HG02798 (cell line): ENCODE data around the gene SMG5.

Experiments used
- ATAC-seq: cut with Tn5 transposase; IDR thresholded peaks from one replicate; pipeline ENCODE4 v1.9.1; 2021; ENCODE audit warnings: mild to moderate bottlenecking; ENCODE audit not compliant: unreplicated experiment, poor library complexity

The SMG5 gene

DNA sequence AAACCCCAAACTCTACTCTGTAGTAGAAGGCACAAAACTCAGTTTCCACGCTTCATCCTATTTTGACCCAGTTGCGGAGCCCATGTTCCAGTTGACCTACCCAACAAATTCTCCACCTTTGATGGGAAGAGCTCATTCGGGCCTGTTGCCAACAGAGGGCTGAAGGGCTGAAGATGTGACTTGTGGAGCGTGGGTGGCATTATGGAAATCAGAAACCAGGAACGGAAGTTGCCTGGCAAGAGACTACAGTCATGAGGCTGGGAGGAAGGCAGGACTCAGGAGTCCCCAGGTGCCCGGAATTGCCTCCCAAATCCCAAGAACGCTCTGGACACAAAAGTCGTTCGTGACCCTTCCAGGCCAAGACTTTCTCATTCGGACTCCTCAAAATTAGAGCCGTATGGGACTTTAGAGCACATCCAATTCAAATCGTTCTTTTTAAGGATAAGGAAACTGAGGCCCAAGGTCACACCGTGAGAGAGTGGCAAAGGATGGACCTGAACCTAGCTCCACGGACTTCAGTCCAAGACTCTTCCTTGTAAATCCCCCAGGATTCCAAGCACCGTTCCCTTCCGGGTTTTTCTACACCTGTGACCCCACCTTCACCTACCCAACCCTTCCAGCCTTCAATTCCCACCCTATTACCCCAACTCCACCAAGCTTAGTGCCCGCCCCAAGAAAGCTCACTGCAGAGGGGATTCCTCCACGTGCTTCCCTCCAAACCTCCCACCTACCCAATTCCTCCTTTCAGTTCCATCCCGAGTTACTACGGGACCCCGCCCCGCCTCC, 739 bp downstream of the SMG5 start:
- ATAC-seq: no peak

DNA sequence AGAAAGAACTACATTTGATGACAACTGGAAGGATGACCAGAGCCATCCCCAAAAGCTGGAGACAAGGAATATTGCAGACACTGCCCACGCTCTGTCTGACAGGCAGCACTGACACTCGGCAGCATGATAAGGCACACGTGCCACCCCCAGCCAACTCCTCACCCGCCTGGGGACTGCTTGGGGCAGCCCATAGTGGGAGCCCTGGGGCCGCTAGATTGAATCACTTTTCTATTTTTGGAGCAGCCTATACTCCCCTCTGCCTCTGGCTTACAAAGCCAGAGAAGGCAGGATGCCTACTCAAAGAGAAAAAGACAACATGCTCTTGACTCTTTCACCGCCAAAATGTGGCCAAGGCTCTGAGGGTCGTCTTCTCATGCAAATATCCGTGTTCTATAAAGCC, 1.3 kb downstream of the SMG5 start:
- ATAC-seq: peak; percentile 29

GRCh38 chr1:156279837-156280236, 2.8 kb downstream of the SMG5 start:
- no peak for ATAC-seq

- no peak for ATAC-seq
Measured at GRCh38 chr1:156276966-156277381, 5.7 kb downstream of the SMG5 start.

GRCh38 chr1:156276532-156276931, 6.1 kb downstream of the SMG5 start:
- no peak for ATAC-seq

DNA sequence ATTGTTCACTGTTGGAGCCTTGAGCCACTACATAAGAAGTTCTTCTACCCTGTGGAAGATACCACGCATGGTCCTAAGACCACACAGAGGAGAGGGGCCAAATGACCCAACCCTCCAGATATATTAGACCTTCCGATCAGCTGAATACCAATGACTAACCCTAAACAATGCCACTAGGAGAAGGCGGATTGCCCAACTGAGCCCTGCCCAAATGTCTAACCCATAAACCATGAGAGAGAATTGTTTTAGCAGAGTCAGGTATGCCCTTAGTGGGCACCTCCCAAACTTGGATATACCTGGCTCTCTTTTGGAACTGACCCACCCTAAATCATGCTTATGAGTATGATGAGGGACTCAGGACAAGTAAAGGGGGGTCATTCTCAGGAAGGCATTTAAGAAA, 12.3 kb downstream of the SMG5 start:
- no peak for ATAC-seq

GRCh38 chr1:156268336-156268735, 14.3 kb downstream of the SMG5 start:
- ATAC-seq: no peak

- ATAC-seq: no peak
Measured at GRCh38 chr1:156266051-156266450, 16.6 kb downstream of the SMG5 start.

GRCh38 chr1:156263288-156263655, 19.4 kb downstream of the SMG5 start:
- ATAC-seq: no peak

DNA sequence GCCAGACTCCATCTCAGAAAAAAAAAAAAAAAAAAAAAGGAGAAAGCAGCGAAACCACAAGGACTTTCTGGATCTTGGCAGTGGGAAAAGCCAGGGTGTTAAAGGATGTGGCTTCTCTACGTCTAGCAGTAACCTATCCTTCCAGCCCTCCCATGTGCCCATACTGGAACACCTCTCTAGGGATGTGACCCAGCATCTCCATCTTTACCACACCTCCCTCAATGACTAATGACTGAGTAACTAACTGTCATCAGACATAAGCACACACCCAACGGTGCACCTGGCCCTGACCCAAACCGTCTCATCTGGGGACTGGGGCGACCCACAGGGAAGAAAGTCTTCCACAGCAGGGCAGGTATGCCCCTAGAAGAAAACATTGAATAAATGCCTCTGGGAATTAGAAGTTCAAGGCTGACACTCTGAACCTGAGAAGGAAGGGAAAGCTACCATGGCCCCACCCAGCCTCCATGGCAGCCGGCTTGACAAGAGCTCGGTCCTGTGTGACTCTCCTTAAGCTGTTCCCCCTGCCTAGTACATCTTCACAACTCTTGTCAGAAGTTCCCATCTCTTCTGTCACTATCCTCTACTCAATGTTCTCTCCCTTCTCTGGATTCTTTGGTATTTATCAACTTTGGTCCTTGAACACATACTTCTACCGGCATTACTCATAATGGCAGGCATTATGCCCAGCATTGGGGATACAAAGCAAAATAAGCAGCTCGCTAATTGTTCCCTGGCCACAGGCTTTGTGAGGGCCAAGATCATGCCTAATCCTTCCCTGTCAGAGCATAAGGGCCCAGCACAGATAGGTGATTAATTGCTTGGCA, 20.0 kb downstream of the SMG5 start:
- no peak for ATAC-seq

DNA sequence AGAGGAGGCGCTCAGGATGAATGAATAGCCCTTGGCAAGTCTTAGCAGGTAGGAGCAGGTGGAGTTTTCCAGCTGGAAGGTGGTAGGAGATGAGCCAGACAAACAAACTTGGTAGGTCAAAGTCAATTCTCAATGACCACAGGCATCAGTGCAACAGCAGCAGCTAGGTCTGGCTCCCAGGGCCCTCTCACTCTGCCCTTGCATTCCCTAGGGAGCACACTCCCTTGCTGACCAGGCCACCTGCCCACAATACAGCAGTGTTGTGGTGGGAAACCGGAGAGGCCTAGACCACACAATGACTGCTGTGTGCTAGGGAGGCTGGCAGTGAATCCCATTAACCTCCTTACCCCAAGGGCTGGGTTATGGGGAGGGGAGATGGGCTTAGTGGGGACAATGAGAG, 21.7 kb downstream of the SMG5 start:
- no peak for ATAC-seq

DNA sequence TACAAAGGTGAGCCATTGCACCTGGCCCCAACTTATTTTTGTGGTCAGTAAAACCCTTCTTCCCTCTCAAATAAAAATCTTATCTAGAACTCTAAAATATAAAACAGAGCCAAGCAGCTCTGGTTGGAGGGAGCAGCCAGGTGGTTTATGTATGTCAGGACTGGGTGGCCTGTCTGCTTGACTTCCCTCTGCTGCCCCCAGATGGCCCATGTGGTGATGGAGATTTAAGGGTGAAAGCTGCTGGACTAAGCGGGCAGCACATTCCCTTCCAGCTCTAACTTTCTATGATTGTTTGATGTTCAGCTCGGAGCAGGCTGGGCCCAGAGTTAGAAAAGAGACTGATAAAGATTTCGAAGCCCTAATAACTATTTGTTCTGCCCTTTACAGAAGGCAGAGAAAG, 22.8 kb downstream of the SMG5 start:
- ATAC-seq: no peak

DNA sequence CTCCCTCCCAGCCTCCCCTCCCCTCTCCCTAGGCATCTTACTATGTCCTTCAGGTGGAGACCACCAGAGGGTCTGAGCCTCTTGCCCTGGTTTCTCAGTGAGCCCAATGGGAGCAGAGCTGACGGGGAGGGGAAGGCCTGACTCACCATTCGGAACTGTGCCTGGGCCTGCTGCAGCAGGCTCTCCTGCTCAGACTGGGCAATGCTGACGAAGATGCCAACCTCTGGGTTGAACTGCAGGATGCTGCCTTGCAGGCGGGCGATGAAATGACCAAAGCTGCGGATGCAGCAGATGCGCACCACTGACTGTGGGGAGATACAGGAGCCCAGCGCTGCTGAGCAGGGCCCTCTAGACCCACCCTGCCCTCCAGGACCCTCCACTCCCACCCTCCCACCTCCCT, 23.8 kb downstream of the SMG5 start:
- ATAC-seq: no peak

DNA sequence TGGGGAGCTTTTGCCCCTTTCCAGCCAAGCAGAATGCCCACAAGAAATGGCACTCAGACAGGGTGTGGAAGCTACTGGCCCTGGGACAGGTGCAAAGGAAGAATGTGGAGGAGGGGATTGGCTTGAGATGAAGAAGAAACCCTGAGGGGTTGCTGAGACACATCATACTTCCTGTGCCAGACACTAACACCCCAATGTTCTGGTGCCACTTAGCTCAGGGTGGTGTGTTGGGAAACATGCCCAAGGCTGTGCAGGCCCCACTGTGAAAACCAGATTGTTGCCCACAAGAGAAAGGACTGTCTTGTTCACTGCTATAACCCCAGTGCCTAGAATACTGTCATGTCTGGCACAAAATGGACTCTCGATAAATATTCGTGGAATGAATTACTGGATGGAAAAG, 24.9 kb downstream of the SMG5 start:
- no peak for ATAC-seq

GRCh38 chr1:156253634-156254033, 29.0 kb downstream of the SMG5 start:
- no peak for ATAC-seq

- ATAC-seq: no peak
Measured at GRCh38 chr1:156251527-156251926, 31.1 kb downstream of the SMG5 start.

GRCh38 chr1:156249593-156249992, 33.0 kb downstream of the SMG5 start:
- ATAC-seq: no peak

DNA sequence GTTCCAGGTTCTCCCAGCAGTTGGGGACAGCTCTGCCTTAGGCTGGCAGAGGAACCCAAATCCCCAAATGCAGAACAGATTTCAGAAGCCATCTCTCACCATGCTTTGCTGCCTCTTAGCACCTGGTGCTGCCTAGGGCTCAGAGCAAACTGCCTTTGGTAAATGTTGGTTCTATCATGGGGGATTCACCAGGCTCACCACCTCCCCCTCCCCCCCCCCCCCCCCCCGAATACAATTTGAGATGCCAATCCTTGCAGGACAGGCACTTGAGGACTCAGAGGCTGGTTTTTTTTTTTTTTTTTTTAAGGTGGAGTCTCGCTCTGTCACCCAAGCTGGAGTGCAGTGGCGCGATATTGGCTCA, 34.3 kb downstream of the SMG5 start:
- ATAC-seq: no peak

GRCh38 chr1:156247460-156248322, 34.9 kb downstream of the SMG5 start, which contains the start of gene PAQR6:
TSS of gene PAQR6 (minus strand) at chr1:156248056. CDS start at chr1:156246731, 1,325 bp downstream.
- ATAC-seq: no peak

GRCh38 chr1:156246781-156247459, 35.7 kb downstream of the SMG5 start:
- no peak for ATAC-seq
